Progenitor cell of endocrine pancreas (in vitro differentiated cells): ENCODE data around the gene UGT1A1. TPM values are rescaled to one million over a fixed set of nuclear protein-coding genes. Genes with fewer than 3 reads are reported as not detected.

Experiments used
- DNase-seq: peaks from one replicate; pipeline ENCODE4 v3.0.0; 2021; ENCODE audit warnings: low spot score; ENCODE audit not compliant: unreplicated experiment
- H3K27ac Mint-ChIP-seq: 2 replicates; pipeline ENCODE4 v1.8.0; 2021; ENCODE audit warnings: mild to moderate bottlenecking, moderate library complexity, mixed read lengths
- H3K27me3 Mint-ChIP-seq: 2 replicates; pipeline ENCODE4 v1.8.0; 2021; ENCODE audit warnings: mixed read lengths
- H3K36me3 Mint-ChIP-seq: 2 replicates; pipeline ENCODE4 v1.8.0; 2022; ENCODE audit warnings: mixed read lengths; ENCODE audit not compliant: insufficient read depth
- H3K4me1 Mint-ChIP-seq: 2 replicates; pipeline ENCODE4 v1.8.0; 2021; ENCODE audit warnings: low read depth, mixed read lengths
- H3K4me3 Mint-ChIP-seq: 2 replicates; pipeline ENCODE4 v1.8.0; 2021; ENCODE audit warnings: low read depth, mild to moderate bottlenecking, moderate library complexity, mixed read lengths
- H3K9me3 Mint-ChIP-seq: 2 replicates; pipeline ENCODE4 v1.8.0; 2021; ENCODE audit warnings: low read depth, mixed read lengths
- total RNA-seq: library from RNA; stranded (reverse); gene quantifications from 2 replicates; pipeline ENCODE4 v1.2.1, GENCODE V29; 2021
- TF ChIP-seq, protein P1 (sequence below): fragments of 200-600 bp; sonication (generic); IDR thresholded peaks from one replicate; pipeline ENCODE4 v1.5.0; 2021; ENCODE audit warnings: antibody characterized with exemption, mild to moderate bottlenecking; ENCODE audit not compliant: unreplicated experiment

The UGT1A1 gene
- total RNA-seq, 1 donor from 2014 or later: not detected

DNA sequence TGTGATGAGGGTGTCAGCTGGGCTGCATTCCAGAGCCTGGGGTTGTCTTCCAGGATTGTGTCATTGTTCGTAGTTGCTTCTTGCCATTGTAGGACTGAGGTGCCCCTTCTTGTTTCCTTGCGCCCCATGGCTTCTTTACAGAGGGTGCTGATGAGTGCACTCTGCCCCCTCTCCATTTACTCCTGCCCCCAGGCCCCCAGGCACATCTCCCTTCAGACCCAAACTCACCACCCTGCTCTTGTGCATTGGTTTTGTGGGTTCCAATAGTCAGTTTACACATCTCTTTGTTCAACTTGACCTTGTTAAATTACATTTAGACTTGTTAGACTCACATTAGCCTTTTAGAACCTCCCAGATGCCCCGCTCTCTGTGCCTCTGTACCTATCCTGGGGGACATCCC, 61.1 kb downstream of the UGT1A1 start:
- TF ChIP-seq, protein P1, sequence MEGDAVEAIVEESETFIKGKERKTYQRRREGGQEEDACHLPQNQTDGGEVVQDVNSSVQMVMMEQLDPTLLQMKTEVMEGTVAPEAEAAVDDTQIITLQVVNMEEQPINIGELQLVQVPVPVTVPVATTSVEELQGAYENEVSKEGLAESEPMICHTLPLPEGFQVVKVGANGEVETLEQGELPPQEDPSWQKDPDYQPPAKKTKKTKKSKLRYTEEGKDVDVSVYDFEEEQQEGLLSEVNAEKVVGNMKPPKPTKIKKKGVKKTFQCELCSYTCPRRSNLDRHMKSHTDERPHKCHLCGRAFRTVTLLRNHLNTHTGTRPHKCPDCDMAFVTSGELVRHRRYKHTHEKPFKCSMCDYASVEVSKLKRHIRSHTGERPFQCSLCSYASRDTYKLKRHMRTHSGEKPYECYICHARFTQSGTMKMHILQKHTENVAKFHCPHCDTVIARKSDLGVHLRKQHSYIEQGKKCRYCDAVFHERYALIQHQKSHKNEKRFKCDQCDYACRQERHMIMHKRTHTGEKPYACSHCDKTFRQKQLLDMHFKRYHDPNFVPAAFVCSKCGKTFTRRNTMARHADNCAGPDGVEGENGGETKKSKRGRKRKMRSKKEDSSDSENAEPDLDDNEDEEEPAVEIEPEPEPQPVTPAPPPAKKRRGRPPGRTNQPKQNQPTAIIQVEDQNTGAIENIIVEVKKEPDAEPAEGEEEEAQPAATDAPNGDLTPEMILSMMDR: no peak
- Mint-ChIP-seq H3K36me3 (peaks cover 1% of the 10 kb centered on the region), H3K4me1 (no peaks in the 10 kb centered on the region), H3K27ac (no peak overlapping the region), H3K4me3 (no peak overlapping the region), H3K9me3 (peaks cover under 1% of the 10 kb centered on the region), H3K27me3 (peaks cover 2% of the 10 kb centered on the region)
- no peak for DNase-seq

DNA sequence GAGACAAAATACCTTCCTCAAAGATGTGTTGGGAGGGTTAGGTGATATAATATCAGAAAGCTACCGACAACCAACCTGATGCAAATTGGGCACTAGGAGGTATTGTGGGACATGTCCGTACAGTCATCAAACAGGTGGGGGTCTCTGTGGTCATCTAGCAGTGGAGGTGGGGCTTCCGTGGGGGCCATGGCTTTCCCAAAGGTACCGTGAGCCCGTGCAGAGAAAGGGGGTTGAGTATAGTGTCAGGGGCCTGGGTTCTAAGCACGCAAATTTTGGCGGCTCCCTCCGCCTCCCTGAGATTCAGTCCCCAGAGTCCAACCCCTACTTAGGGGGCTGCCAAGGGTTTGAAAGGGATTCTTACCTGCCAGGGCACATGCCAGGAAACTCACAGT, 61.6 kb downstream of the UGT1A1 start:
- Mint-ChIP-seq H3K4me1 (no peaks in the 10 kb centered on the region), H3K27me3 (peaks cover 2% of the 10 kb centered on the region), H3K9me3 (peaks cover 3% of the 10 kb centered on the region), H3K36me3 (peaks cover 1% of the 10 kb centered on the region), H3K27ac (no peak overlapping the region), H3K4me3 (no peak overlapping the region)
- TF ChIP-seq, protein P1: no peak
- DNase-seq: no peak

DNA sequence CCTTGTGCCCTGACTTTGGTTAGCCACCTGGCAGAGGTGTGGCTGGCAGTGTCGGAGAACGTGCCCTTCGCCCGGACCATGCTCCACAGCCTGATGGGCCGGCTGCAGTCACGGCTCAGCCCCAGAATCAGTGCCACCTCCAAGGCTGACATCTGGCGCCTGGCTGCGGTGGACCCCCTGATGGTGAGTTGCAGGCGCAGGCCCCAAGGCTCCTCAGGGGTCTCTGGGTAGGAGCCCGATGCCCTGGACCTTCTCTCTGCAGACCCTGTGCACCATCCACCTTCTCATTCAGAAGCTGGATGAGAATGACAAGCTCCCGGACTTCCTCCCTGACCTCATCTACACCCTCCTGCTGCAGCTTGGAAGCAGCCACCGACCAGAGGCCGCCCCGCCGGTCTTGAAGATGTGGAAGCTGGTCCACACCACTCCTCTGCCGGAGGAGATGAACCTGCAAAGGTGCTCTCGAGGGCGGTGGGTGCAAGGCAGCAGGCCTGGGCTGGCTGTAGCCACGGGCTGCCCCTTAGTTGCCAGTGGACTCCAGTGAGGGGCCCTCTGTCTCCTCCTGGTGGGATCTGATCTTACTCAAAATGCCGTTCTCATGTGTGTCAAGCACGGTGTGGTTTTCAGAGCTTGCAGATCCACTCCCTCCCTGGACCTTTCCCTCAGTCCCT, 62.2 kb downstream of the UGT1A1 start:
- TF ChIP-seq, protein P1: no peak
- Mint-ChIP-seq H3K27me3 (peaks cover 2% of the 10 kb centered on the region), H3K9me3 (peaks cover 3% of the 10 kb centered on the region), H3K27ac (no peak overlapping the region), H3K36me3 (peaks cover 1% of the 10 kb centered on the region), H3K4me3 (no peak overlapping the region), H3K4me1 (no peaks in the 10 kb centered on the region)
- no peak for DNase-seq

Other genes starting within 250 kb of the UGT1A1 start
- 36.9 and 38.3 TPM in 2 replicates for gene USP40, start 193.5 kb upstream of the UGT1A1 start, total RNA-seq
- gene UGT1A8, start 142.6 kb upstream of the UGT1A1 start, total RNA-seq: not detected in 2 replicates
- gene UGT1A10, start 123.8 kb upstream of the UGT1A1 start, total RNA-seq: not detected in 2 replicates
- not detected in 2 replicates for gene UGT1A9, start 88.4 kb upstream of the UGT1A1 start, total RNA-seq
- gene UGT1A7, start 78.4 kb upstream of the UGT1A1 start, total RNA-seq: not detected in 2 replicates
- gene UGT1A6, start 67.4 kb upstream of the UGT1A1 start, total RNA-seq: not detected in 2 replicates
- gene UGT1A5, start 47.4 kb upstream of the UGT1A1 start, total RNA-seq: not detected in 2 replicates
- gene UGT1A4, start 41.5 kb upstream of the UGT1A1 start, total RNA-seq: not detected in 2 replicates
- not detected in 2 replicates for gene UGT1A3, start 31.2 kb upstream of the UGT1A1 start, total RNA-seq
- not detected in 2 replicates for gene MROH2A, start 18.1 kb downstream of the UGT1A1 start, total RNA-seq
- 22.0 and 23.1 TPM in 2 replicates for gene HJURP, start 94.3 kb downstream of the UGT1A1 start, total RNA-seq
- not detected in 2 replicates for gene TRPM8, start 157.1 kb downstream of the UGT1A1 start, total RNA-seq